ENCODE measurements around the gene MUC20.

- TF ChIP-seq CTCF (IDR thresholded peaks at IDR 0.05), result no peak
- TF ChIP-seq, protein P1, sequence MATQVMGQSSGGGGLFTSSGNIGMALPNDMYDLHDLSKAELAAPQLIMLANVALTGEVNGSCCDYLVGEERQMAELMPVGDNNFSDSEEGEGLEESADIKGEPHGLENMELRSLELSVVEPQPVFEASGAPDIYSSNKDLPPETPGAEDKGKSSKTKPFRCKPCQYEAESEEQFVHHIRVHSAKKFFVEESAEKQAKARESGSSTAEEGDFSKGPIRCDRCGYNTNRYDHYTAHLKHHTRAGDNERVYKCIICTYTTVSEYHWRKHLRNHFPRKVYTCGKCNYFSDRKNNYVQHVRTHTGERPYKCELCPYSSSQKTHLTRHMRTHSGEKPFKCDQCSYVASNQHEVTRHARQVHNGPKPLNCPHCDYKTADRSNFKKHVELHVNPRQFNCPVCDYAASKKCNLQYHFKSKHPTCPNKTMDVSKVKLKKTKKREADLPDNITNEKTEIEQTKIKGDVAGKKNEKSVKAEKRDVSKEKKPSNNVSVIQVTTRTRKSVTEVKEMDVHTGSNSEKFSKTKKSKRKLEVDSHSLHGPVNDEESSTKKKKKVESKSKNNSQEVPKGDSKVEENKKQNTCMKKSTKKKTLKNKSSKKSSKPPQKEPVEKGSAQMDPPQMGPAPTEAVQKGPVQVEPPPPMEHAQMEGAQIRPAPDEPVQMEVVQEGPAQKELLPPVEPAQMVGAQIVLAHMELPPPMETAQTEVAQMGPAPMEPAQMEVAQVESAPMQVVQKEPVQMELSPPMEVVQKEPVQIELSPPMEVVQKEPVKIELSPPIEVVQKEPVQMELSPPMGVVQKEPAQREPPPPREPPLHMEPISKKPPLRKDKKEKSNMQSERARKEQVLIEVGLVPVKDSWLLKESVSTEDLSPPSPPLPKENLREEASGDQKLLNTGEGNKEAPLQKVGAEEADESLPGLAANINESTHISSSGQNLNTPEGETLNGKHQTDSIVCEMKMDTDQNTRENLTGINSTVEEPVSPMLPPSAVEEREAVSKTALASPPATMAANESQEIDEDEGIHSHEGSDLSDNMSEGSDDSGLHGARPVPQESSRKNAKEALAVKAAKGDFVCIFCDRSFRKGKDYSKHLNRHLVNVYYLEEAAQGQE (IDR thresholded peaks at IDR 0.05; ENCODE audit: insufficient read depth in 1 of 2, low read depth in 2 of 2, low read length in 1 of 2), result no peak
- TF ChIP-seq SIN3A (IDR thresholded peaks at IDR 0.05; ENCODE audit: borderline replicate concordance, insufficient read depth, low read depth, low read length), result no peak
- no peak for TF ChIP-seq POLR2AphosphoS5 (IDR thresholded peaks at IDR 0.05; ENCODE audit: low read depth, low read length)
Observed at GRCh38 chr3:195718477-195718984, 2.2 kb upstream of the MUC20 start.
